LNCAP (cell line): ENCODE measurements around the gene GABRD.

Experiments used
- TF ChIP-seq, protein P1 (sequence below): fragments of 450-650 bp; IDR thresholded peaks from 2 replicates; pipeline ENCODE4 v1.5.1; 2017; ENCODE audit warnings: mild to moderate bottlenecking

GABRD gene

DNA sequence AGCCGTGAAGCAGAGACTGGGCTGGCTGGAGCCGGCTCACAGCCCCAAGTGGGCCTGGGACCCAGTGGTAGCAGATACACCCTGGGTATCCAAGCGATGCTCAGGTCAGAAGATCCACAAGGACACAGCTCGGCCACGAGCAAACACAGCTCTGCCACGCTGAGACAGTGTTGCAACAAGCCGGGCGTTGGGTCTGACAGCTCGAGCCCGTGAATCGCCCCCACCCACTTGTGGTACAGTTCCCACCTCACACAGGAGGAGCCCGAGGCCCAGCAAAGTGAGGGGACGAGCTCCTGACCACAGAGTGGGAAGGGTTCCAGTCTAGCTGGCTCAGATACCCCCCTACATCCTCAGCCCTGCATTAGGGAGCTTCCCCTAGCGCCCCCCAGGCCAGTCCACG is 22.2 kb downstream of the GABRD start:
- TF ChIP-seq, protein P1, sequence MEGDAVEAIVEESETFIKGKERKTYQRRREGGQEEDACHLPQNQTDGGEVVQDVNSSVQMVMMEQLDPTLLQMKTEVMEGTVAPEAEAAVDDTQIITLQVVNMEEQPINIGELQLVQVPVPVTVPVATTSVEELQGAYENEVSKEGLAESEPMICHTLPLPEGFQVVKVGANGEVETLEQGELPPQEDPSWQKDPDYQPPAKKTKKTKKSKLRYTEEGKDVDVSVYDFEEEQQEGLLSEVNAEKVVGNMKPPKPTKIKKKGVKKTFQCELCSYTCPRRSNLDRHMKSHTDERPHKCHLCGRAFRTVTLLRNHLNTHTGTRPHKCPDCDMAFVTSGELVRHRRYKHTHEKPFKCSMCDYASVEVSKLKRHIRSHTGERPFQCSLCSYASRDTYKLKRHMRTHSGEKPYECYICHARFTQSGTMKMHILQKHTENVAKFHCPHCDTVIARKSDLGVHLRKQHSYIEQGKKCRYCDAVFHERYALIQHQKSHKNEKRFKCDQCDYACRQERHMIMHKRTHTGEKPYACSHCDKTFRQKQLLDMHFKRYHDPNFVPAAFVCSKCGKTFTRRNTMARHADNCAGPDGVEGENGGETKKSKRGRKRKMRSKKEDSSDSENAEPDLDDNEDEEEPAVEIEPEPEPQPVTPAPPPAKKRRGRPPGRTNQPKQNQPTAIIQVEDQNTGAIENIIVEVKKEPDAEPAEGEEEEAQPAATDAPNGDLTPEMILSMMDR: no peak

DNA sequence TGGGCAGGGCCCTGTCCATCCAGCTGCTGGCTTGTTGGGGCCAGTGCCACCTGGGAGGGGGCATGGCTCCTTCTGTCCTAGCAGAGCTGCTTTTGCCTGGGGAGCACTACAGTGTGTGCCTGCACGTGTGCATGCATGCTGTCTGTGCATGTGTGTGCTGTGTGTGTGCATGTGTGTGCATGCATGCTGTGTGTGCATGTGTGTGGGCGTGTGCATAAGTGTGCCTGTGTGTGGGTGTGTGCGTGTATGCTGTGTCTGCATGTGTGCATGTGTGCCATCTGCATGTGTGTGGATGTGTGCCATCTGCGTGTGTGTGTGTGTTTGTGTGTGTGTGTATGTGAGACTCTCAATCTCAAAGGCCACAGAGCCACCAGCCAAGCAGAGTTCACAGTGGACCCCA is 22.7 kb downstream of the GABRD start:
- TF ChIP-seq, protein P1: no peak

- TF ChIP-seq, protein P1: no peak
Measured at GRCh38 chr1:2042830-2043773, 24.0 kb downstream of the GABRD start.

DNA sequence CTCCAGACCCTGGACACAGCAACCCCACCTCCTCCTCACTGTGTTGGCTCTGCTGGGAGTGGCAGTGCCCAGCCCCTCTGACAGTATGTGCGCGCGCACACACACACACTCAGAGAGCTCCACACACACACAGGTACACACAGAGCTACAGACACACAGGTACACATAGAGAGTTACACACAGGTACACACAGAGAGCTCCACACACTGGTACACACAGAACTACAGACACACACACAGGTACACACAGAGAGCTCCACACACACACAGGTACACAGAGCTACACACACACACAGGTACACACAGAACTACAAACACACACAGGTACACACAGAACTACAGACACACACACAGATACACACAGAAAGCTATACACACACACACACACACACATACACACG is 24.7 kb downstream of the GABRD start:
- TF ChIP-seq, protein P1: no peak

GRCh38 chr1:2044510-2045319 is 25.6 kb downstream of the GABRD start:
- TF ChIP-seq, protein P1: peak; percentile 95

- TF ChIP-seq, protein P1: no peak
Measured at GRCh38 chr1:2045468-2046173, 26.5 kb downstream of the GABRD start.
